NCI-H1694 (cell line): ENCODE data around the gene MYLK4.

ENCODE experiments used
- DNase-seq: peaks from one replicate; lab custom pipeline; 2025; lab: John Stamatoyannopoulos, UW

The MYLK4 gene

DNA sequence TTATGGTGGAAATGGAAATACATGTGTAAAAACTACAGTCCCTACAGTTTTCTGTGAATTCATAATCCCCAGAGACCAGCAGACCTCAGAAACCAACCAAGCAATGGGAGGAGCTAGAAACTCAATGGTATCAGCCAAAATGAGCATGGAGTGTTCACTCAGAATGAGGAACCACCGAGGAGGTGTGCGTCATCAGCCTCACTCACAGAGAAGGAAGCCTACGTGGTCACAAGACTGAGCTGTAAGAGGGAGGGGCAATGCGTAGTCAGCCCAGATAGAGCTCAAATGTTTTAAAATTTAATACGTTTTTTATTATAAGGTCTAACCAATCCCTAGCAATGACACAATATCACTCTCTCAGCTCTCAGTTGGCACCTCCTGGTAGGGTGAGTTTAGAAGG lies 17.4 kb downstream of the MYLK4 start:
- DNase-seq, result no peak

DNA sequence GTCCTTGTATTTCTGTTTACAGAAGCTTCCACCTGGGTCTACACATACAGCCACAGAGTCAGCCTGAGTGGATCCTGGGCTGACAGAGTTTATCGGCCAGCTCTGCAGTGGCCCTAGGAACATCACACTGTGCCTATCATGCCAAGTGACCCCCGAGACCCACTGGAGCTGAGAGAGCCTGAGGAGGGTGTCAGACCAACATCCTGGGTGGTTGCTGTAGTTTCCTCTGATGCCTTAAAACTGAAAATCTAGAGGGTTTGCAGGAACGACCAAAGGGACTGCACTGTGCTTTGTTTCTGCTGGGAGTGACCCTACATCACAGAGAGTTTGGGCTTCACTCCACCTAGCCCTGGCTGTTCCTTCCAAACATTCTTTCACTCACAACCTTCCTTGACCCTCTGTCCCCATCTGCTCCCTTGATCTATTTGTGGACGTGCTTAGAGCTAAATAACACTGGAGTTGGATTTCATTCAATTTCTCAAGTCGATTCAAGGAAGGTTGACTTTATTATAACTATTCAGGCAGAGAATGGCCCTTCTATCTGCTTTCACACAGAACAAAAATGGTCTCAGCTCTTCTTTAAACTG lies 18.1 kb downstream of the MYLK4 start:
- no peak for DNase-seq

DNA sequence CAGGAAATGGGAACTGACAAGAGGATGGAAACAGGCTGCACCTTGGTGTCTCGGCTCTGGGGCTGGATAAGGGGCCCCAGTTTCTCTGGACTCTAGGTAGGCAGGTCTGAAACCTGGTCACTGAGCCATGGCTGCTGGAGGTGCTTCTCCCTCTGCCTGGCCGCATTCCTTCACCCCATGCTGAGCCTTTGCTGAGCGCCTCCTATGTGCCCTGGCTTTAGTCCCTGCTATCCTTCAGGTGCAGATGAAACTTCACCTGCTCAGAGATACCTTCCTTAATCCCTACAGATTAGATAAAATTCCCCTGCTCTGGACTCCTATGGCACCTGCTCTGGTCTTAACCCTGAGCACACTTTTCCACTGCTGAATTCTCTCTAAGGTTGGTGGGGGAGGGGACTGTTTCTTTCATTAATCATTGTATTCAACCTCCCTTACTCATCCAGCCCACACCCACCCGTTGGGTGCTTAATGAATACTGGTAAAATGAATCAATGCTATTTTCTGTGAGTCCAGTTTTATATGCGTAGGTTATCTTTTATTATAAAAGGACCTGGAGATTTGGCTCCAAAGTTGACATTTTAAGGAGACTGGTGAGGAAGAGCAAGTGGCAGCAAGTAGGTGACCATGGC lies 19.3 kb downstream of the MYLK4 start:
- no peak for DNase-seq

DNA sequence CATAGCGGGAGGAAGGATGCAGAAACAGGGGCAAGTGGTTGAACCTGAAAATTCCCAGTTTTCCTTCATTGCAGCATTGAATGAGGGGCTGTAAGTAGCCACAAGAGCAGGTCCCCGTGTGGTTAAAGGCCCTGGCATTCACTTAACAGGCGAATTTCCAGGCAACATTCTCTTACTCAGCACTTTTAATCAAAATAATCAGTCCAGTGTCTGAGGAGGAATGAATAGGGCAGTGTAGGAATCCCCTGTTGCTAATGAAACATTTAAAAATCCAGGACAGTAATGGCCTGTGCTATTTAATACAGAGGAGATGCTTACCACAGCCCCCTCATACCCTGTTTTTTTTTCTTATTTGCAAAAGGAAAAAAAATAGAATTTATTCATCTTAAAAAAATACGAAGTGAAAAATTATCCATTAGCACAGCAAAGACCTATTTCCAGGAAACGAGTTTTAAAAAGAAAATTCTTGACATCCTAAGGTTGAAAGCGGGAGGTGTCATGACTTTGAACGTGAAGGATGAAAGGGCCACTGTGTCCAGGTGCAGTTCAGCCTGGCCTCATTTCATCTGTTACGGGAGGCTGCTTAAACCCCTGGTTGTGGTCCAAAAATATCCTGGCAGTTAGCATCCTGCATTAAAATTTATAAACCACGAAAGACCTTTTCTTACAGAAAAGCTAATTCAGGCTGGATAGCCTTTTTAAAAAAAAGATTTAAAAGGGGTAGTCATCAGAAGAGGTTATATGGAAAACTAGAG lies 20.2 kb downstream of the MYLK4 start:
- DNase-seq, result no peak

DNA sequence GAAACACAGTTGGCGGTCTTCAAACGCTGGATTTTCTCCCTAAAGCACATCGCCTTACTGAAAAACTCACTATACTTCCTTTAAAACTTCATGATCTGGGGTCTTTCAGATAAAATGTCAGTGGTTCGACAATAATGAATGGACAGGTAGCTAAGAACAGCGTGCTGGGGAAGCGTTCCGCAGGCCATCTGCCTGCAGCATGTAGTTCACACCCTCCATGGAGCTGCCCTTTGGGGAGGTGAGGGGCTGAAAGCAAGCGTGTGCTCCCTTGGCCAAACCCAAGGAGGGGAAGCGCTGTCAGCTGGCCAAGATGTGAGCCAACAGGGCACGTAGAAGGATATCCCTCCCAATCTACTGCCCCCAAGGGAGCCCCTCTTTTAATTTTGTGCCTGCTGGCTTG lies 20.8 kb downstream of the MYLK4 start:
- no peak for DNase-seq

DNA sequence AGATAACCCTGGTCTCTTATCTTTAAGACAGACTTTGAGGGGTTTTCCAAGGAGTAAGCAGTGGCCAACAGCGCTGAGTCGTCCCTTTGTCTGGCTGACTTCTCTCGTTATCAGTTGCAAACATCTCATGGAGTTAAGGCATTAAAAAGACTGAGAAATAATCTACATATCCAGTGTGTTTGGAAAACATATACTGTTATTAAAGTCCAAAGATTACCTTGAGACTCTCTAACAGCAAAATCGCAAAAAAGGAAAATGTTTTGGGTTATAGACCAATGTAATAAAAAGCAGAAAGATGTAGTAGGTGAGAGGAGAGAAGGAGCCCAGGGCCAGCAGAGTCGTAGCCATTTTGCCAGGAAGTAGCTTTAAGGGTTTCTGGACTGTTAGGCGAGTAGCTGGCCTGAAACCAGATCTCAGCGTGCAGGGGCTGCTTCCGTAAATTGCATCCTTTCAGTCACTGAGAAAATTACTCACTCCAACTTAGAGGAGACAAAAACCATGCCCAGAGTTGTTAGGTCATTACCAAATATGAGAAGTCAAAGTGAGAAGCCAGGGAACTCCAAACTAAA lies 24.6 kb downstream of the MYLK4 start:
- DNase-seq, result no peak

DNA sequence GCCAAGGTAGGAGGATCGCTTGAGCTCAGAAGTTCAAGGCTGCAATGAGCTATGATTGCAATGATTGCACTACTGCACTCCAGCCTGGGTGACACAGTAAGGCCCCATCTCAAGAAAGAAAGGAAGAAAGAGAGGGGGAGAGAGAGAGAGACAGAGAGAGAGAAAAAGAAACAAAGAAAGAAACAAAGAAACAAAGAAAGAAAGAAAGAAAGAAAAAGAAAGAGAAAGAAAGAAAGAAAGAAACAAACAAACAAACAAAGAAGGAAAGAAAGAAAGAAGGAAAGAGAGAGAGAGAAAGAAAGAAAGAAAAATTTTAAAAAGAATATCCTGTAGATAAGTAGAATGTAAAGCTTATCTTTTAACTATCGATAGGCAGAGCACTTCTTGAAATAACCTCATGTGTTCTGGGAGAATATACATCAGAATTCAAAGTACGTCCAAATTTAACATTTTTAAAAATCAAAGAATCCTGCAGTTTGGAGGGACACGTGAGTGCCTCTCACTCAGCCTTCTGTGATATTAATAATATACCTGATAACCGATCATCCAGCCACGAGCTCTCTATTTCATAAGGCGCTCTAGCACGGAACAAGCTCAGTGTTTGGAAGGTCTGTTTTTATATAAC lies 25.2 kb downstream of the MYLK4 start:
- no peak for DNase-seq

DNA sequence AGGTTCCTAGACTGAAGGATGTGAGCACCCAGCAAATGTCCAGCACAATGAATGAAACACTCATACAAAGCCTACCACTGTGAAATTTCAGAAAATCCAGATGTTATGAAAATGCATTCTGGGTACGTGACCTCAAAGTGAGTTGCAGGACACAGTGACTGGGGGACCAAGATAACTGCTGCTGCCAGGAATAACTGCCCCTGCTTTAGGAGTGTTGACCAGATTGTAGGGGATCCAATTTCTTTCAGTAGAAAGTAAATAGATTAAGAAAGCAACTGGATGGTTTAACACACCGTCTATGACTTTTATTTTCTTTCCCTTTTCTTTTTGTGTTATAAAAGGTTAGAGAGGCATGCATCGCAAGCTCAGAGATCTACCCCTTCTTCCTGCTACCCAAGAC lies 29.5 kb downstream of the MYLK4 start:
- DNase-seq, result no peak

DNA sequence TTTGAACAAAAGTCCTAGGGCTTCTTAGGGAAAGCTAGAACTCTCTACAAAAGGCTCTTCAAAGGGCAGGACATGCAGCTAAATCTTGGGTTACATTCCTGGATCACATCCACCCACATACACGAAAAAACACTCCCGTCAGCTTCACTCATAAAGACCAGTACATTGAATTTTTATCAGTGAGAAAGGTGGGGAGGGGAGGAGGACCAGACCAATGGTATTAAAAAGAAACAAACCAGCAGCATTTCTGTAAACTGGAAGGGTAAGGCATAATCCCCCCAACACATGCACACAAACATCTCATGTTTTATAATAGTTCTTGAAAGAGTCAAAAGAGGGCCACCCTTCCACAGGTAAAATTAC lies 31.6 kb downstream of the MYLK4 start:
- no peak for DNase-seq

DNA sequence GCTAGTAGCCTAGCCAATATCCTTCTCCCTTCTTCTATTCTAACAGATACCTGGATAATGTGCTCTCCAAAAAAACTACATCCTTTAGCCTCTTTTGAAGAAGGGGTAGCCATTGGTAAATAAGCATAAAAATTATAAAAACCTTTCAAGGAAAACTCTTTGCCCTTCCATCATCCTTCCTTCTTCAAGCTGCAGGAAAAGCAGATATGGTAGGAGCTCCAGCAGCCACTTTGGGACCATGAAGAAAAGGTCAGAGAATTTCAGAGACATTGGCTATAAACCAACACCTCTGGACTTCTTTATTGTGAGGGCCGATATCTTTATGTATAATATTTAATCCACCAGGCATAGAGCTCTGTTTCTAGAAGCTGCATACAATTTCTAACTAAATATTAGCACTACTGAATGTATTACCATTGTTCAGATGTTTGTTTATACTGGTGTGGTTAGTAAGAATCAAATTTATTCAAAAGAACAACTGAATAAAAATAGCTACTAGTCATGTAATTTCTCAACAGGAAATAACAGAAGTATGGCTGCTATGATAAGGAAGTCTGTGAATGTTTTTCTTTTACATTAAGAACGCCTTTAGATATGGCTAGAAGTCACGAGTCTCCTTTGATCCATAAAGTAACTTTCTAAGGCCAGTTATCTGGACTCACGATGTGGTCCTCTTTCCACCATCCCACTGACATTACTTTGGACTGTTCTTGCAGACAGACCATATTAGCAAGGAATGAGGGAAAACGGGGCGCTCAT lies 32.2 kb downstream of the MYLK4 start:
- DNase-seq, result no peak

DNA sequence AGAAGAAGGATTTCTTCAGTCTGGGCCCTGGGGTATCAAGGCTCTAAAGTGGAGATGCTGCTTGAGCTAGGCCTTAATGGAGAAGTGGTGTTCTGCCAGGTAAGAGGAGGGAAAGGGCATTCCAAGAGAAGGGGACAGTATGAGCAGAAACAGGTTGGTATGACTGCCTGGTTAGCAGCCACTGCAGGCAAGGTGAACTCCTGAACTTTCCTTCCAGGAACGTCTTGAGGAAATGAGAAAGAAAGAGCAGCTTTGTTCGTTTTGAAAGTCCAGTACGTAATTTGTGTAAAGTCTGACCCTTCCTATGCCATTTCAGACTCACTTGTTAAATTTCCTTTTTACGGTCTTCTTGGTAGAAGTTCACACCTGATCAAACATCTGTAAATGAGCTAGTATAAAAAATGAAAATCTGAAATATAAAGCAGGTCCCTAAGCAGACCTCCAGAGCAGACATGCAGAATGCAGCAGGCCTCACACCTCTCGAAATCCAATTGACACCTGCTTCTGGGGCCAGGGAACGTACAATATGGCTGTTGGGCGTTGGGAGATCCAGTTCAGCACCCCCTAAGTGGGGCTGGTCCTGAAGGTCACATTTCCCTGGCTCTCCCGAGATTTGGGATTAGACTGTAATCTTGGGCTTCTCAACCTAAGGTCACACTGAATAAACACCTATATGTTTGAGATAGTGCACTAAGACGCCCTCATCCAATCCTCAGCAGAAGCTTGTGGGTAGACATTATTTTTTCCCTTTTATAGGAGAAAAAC lies 33.6 kb downstream of the MYLK4 start:
- no peak for DNase-seq

DNA sequence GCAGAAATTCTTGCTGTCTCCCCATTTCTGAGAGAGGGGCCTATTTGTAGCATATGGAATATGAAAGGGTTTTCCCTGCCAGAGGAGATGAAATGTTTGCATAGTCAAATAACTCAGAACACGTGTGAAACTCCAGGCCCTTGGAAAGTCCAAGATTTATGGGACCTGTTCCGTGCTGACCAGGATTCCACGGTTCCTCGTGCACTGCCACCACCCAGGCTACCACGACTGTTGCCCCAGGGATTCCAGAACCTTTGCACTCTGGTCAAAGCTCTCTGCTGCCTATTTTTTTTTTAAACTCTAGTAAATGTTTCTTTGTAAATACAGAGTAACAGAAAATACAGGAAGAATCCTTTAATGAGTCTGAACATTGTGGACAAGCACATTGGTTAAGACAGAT lies 35.0 kb downstream of the MYLK4 start:
- no peak for DNase-seq

DNA sequence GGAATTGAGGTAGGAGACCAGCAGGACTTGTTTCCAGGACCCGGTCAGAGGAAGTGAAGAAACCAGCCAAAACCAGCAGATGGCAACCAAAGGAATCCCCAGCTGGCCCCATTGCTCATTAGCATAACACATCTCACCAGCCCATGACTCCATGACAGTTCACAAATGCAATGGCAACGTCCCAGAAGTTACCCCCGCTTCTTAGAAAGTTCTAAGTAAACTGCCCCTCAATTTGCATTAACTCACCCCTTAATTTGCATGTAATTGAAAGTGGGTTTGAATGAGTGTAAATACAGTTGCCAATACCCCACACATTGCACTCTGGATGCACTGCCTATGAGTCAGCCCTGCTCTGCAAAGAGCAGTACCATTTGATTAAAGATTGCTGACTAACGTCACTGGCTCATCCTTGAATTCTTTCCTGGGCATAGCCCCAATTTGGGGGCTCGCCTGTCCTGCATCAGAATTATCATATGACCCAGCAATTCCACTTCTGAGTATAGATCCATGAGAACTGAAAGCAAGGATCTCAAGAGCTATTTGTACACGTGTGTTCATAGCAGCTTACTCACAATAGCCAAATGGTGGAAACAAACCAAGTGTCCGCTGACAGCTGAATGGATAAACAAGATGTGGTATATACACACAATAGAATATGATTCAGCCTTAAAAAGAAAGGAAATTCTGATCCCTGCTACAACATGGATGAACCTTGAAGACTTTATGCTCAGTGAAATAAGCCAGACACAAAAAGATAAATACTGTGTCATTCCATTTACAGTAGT lies 36.4 kb downstream of the MYLK4 start:
- DNase-seq, result no peak

DNA sequence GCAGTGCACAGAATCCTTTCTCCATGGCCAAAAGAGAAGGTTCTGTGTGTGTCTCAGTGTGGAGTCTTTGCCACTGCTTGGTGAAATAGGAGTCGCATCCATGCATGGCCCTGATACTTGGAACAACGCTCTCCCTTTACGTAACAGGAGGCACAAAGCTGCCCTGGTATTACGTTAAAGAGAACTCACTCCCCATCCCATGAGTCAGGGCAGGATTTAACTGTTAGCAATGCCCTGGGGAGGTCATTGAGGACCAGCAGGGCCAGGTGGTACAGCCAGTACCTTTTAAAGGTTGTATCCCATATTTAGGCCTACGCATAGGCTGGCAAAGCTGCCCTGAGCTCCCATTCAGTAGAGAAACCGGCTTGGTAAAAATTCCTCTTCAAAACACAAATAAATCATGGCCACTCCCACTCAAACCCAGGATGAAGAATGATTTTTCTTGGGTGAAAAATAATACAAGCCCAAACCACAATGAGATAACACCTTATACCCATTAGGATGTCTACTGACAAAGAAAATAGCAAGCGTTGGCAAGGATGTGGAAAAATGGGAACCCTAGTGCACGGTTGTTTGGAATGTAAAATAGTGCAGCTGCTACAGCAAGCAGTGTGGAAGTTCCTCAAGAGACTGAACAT lies 37.1 kb downstream of the MYLK4 start:
- no peak for DNase-seq

DNA sequence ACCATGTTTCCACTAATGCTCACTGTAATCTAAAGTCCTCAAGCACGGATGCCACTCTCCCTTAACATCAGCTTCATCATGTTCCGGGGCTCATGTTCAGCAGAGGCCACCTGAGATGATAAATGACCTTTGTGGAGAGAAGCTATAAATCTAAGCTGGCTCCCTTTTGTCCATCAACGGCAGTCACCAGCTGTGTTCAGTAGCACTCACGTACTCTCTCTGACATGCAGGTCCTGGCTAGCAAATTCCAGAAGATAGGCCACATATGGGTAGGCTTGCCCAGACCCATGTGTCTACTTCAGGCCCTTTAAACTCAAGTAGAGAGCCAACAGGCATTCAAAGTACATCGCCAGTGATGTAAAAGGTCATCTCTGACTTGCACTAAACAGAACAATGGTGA lies 38.6 kb downstream of the MYLK4 start:
- no peak for DNase-seq

DNA sequence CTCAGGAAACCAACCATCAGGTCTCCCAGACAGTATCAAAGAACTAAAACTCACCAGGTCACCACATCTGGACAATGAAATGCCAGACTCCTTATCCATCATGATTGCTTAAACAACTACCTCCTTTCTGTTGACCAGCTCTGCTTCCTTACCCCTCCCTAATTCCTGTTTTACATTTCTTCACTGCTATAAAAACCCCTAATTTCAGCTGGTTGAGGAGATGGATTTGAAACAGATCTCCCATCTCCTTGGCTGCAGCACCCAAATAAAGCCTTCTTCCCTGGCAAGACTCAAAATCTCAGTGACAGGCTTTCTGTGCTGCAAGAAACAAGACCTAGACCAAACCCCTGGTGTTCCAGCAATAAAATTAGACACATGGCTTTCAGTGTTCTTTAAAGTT lies 40.3 kb downstream of the MYLK4 start:
- no peak for DNase-seq

DNA sequence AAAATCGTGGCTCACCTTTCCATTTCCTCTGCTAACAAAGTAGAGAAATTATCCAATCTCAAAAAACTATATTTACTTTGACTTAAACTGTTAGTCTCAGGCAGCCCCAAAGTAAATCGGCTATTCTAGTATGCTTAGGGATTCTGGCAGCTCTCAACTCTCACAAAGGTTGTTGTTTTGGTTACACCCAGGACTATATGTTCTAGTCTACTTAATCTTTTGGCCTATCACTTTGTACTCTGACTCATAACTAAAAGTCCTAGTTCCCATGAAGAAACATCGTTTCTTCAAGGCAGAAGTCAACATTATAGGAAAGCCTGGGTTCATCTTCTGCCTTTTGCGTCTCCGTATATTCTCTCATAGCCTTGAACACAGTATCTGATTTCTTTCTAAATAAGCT lies 42.3 kb downstream of the MYLK4 start:
- DNase-seq, result no peak

DNA sequence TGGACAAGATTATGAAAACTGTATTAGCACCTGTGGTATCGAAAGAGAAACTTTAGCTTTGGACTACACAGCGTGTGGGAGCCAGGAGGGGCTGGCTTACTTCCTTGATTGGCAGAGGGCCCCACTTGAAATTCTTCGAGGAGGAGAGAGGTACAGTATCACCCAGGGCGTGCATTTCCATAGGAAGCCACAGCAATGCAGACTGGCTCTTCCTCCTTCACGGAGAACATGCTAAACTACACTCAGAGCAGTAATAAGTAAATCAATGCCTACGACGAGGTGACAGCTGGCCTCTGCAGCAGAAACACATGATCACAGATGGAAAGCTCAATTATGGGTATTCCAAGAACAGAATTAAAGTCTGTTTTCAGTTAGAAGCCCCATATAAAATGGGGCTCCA lies 44.2 kb downstream of the MYLK4 start:
- peak; percentile 24 for DNase-seq

DNA sequence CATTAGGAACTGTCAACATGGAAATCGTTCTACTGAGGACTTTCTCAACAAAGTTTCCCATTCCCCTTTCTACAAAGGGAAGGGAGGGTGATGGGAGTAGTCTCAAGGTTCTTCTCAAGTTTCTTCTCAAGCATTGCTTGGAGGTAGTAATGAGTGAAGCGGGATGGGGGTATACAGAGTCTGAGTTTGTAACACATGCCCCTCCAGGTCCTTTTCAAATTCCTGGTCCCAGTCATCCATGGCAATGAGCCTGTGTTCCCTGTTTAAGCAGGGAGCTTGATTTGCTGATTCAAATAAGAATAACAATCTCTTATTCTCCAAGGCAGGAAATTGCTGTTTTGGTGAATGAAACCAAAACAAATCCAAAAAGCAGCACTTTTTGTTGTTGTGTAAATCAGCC lies 45.5 kb downstream of the MYLK4 start:
- DNase-seq, result no peak

DNA sequence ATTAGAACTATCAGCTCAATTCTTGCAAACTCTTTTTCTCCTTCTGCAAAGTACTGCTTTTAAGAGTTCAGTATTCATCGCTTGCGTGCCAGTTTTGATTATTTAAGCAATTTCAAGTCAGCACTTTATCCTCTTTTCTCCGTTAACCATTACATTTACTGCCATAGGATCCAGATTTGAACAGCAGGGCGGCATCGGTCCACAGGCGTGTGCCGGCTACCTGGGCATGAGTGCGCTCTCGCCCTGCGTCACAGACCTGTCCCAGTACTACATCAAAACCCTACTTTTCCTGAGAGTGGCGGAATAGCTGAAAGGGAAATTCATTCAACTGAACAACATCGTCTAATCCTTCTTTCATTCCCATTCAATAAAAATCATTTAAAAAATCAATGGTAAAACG lies 53.4 kb downstream of the MYLK4 start:
- no peak for DNase-seq
